ENCODE data around the gene GPR18.

The GPR18 gene

GRCh38 chr13:99258210-99258860 lies at the start of gene GPR18:
Gene GPR18 (minus strand): TSS chr13:99258379. CDS start chr13:99255872, 2,507 bp downstream.
- DNase-seq, result no peak

- DNase-seq, result peak; percentile 11 to 42 (median 18)
These were observed 49.6 kb upstream of the GPR18 start for GRCh38 chr13:99307648-99308339.

GRCh38 chr13:99307247-99307646 lies 49.1 kb upstream of the GPR18 start, which contains the start of gene GPR183:
Gene GPR183 (minus strand): TSS chr13:99307399. CDS start chr13:99296145, 11,254 bp downstream.
- no peak for DNase-seq

GRCh38 chr13:99305566-99305965 lies 47.4 kb upstream of the GPR18 start:
- DNase-seq, result no peak

GRCh38 chr13:99305158-99305557 lies 47.0 kb upstream of the GPR18 start:
- DNase-seq, result no peak

DNA sequence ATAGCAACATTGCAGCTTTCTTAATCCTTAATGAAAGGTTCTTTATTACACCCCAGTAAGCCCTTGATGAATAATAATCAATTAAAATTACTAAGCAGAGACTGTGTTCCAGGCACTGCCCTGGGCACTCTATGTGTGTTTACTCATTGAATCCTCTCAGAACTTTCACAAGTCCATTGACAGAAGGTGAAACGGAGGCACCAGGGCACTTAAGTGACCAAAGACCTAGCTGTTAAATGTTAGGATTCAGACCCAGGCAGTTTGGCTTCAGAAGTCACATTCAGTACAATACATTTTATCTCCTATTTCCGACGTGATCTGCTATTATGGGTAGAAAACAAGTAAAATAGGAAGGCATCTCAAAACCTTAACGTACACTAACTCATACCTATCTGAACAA lies 46.4 kb upstream of the GPR18 start:
- no peak for DNase-seq

DNA sequence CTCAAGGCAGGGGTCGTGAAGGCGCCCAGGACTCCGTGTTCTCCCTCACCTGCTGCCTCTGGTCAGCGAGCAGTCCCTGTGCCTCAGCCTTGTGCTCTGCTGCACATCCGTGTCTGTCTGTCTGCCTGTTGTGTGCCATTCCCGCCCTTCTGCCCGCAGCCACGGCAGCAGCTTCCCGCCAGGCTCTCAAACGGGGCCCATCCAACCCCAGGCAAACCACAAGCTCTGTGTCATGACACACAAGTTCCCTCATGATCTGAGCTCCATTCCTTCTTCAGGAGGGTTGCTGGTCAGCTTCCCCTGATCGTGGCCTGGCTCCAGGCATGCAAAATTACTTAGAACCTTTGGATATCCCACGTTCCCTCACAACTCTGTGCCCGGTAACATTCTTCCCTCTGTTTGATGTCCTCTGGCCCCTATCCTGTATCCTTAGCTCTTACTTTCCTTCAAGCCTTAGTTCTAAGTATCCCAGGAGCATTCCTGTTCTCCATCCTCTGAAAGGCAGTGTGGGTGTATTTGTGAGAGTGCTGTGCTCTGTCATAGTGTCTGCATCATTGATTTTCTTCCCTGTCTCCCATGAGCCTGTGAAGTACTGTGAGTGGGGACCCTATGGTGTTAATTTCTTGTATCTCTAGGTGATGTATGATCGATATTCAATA lies 45.8 kb upstream of the GPR18 start:
- DNase-seq, result no peak

DNA sequence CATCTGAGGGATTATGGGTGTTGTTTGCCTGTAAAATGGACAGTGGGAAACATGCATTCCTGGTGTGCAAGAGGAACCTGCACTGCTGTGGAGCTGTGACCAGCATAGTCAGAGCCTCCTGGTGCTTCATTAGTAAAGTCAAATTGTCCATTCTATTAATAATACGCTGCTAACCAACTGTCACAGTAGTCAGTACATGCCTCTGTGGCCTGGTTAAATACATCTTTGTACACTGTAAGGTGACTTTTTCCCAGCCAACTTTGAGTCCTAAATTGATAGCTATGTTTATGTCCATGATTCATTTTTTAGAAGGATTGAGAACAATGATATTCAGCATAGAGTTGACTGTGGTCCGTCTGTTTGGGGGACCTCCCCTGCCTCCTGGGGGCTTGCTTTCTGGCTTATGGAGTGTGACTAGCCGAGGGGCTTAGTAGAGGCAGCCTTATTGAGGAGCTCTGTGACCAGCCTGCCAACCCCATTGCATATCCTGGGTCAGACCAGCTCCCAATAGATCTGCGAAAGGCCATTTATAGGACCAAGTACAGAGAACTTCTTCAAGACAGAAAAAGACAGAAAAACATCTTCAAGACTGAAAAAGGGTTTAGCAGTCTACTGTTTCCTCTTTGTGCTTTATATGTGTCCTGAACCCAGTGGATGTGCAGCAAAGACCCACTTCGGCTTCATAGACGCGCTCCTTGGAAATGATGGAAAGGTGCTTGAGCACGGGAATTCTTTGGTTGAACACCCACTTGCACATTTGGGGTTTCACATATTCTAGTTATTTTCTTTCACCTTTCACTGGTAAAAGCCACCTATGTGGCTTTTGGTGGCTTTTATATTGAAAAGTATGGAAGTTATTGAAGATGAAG lies 44.7 kb upstream of the GPR18 start:
- DNase-seq, result no peak

DNA sequence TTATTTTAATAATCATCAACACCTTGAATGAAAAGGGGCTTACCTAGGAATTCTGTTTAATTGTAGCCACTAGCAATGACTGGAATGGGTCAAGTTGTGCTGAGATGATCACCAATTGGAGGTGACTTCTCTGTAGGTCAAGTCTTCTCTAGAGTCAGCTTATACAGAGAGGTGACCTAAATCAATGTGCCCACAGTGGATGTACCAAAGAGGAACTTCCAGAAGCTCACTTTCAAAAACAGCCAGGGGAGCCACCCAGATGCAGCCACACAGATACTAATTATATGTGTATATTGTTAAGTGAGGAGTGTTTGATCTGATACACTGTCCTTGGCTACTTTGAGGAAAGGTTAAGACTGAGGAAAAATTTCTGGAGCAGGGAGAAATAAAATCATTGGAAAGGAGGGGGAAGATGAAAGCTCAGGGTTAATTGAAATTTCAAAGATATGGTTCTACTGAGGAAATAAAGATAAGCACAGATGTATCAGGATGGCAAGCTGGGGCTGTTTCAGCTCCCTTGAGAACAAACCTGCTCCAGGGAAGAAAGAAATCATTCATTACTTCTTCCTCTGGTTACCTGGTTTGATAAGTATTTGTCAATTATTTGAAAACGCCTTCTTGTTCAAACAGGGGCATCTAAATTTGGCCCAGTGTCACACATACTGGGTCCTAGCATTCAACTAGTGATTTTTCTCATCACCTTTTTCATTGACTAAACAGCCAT lies 43.9 kb upstream of the GPR18 start:
- no peak for DNase-seq

- DNase-seq, result no peak
These were observed 43.1 kb upstream of the GPR18 start for GRCh38 chr13:99301056-99301838.

DNA sequence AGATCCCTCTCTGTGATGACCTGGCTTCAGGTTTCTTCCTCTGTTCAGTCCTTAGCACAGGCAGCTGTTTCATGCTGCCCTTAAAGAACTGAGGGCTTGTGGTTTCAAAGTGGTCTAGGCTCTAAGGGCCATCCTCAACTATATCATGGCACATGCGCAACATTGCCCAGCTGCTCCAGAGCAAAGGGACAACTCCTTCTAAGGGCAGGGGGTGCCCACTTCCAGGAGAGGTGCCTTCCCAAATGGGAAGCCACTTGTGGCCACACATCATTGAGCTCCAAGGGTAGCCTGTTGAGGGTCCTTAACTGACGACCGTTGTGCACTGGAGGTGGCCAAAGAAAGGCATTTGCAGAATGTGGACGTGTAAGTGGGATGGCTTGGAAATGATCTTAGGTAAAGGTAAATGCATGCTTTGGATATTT lies 41.8 kb upstream of the GPR18 start:
- no peak for DNase-seq

GRCh38 chr13:99299256-99299919 lies 41.2 kb upstream of the GPR18 start:
- no peak for DNase-seq

DNA sequence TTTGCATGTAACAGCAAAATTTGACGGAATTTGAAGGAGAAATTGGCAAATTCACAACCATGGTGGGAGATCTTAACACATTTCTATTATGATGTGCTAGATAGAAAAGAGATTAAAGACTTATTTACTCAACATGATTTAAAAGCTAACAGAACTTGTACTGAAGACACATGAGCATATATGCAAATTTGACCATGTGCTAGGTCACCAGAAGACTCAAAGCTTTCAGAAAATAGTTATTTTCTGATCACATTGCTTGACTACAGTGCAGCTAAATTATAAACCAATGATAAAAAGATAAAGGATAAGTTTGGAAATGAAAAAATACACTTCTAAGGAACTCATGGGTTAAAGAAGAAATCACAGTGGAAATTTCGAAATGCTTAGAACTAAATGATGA lies 39.9 kb upstream of the GPR18 start:
- DNase-seq, result no peak

DNA sequence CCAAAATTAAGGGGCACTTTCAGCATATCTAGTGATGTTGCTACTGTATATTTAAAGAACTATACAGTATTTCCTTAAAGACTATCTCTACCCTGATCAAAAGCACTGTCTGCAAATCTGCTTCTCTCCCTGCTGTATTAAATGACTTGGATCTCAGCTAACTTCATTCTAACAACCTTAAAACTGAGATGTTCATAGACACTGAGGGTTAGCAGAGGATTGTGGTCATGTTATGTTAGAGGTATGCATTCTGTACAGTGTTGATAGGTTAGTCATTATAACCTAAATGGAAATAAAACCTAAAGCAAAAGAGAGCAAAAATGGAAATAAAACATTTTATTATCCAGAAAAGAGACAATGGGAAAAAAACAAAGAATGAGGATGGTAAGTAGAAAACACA lies 39.2 kb upstream of the GPR18 start:
- DNase-seq, result no peak

DNA sequence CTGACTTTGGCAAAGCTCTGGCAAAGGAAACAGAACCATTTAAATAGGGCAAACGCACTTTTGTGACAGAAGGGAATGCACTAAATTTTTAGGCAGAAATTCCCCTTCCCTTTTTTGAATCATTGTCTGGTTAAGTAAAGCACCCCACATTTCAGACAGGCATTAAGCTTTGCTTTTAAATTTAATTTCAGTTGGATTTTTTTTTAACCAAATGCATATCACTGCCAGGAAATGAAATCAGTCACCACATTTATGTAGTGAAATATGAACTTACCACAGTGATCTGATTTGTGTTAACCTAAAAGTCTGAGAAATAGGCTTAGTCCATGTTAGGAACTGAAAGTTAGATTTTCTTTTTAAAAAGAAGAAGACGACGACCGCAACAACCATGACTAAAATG lies 38.2 kb upstream of the GPR18 start:
- DNase-seq, result no peak

DNA sequence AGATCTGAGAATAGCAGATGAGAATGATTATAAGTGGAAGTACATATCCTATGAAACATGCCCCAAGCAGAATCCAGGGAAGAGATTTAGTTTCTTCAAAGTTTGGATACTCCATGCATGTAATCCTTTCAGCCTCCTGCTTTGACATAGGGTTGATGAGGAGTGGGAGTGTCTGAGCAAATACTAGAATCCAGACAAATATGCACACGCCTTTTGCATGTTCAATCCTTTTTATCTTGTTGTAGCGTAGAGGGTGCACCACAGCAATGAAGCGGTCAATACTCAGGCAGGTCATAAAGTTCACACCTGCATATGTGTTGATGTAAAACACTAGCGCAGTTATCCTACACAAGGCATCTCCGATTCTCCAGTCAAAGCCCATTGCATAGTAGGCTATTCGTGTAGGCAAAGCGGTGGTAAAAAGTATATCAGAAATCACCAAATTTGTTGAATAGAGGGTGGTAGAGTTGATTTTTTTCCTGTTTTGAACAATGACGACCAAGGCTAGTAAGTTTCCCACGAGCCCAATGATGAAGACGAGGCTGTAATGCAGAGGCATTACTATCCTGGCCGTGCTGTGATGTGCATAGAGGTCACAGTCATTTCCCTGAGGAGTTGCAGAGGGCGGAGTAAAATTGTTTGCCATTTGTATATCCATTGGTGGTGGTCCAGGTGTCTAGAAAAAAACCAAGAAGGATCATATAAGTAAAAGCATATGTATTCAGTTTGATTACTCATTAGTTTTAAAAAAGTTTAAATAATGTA lies 37.5 kb upstream of the GPR18 start:
- no peak for DNase-seq

DNA sequence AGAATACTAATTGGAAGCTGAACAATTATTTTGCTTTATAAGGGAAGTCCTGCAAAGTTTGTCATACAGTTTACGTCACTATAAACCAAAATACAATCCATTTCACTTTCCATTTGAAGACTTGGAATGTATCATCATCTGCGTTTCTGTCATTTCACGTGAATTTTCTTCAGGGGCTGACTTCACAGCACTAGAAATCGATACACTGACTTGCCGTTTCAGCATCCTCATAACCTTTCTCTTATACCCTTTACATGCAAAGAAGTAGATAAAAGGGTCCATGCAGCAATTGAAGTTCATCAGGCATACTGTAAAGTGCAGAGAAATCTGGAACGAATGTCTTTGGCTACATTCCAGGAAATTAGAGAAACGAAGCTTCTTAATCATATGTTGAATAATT lies 36.8 kb upstream of the GPR18 start:
- DNase-seq, result no peak

DNA sequence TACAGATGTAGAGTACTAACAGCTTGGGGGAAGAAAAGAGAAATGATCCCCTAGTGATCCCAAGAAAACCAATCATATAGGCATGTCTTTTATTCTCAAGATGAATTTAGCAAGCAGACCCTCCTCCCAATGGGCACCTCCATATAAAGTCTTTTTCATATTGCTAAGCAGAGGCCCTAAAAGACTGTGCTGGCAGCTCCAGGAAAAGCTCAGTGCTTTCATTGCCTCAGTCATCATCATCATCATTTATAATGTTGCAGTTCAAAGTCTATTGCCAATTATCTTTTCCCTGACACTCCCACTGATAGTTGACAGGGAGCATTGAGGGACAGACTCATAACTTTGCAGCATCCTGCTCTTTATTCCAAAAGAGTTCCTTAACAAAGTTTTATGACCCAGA lies 36.0 kb upstream of the GPR18 start:
- DNase-seq, result no peak

DNA sequence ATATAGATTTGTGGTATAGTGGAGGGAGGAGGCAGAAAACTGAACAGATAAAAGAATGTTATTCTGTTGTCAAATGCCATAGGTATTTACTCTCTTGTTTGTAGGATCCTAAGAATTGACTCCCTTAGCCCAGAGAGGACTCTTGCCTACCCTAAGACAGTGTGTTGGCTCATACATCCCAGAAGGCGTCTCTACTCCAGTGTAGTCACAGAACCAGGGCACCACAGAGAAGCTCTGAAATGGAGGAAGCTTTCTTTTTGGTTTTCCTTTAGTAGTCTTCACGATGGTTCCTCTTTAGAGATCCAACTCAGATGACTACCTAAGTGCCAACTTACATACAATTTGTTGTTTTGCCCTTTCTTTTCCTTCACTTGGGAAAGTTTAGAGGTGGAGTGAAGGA lies 35.0 kb upstream of the GPR18 start:
- DNase-seq, result no peak

GRCh38 chr13:99290894-99291293 lies 32.7 kb upstream of the GPR18 start:
- DNase-seq, result no peak

Data from activated CD4-positive, CD25-positive, alpha-beta regulatory T cell (primary cell).